Upper lobe of right lung (tissue), 1 donor: Measurements from ENCODE around the gene DNTTIP2. TPM values are rescaled to one million over a fixed set of nuclear protein-coding genes. Genes with fewer than 3 reads are reported as not detected.

Experiments used
- ATAC-seq: fragments of 200-7000 bp; cut with Tn5 transposase; one replicate; pipeline ENCODE4 v1.9.1; 2020; ENCODE audit warnings: mild to moderate bottlenecking, moderate library complexity
- DNase-seq: peaks from one replicate; pipeline ENCODE4 v3.0.0-alpha.2; 2020
- H3K27ac ChIP-seq: fragments of 200-600 bp; one replicate; pipeline ENCODE4 v1.8.0; 2022
- H3K27me3 ChIP-seq: fragments of 200-600 bp; one replicate; pipeline ENCODE4 v1.8.0; 2022; ENCODE audit warnings: mild to moderate bottlenecking
- H3K36me3 ChIP-seq: fragments of 200-600 bp; one replicate; pipeline ENCODE4 v1.8.0; 2022
- H3K4me1 ChIP-seq: fragments of 200-600 bp; one replicate; pipeline ENCODE4 v1.8.0; 2022
- H3K4me3 ChIP-seq: fragments of 200-600 bp; one replicate; pipeline ENCODE4 v1.8.0; 2022; ENCODE audit warnings: mild to moderate bottlenecking
- H3K9me3 ChIP-seq: fragments of 200-600 bp; one replicate; pipeline ENCODE4 v1.8.0; 2022
- intact Hi-C: fragments of 100-400 bp; cut with DNase I; formaldehyde crosslinking; loops from one replicate; pipeline ENCODE4 v1.11.0; 2022
- total RNA-seq: library from RNA; stranded (reverse); fragmentation: NEBNext Ultra II Directional; extraction: Animal tissue kit (Norgen Biotek cat#: 25700); gene quantifications from one replicate; pipeline ENCODE4 v1.2.1, GENCODE V29; 2021
- TF ChIP-seq, protein P1 (sequence below): fragments of 200-600 bp; IDR thresholded peaks from one replicate; pipeline ENCODE4 v1.8.0; 2022; ENCODE audit warnings: antibody characterized with exemption
- donor health status: DM: no; HTN: yes; CAD: no; lungs with severe emphysema.

The DNTTIP2 gene
- total RNA-seq, 1 donor from 2014 or later: 49.0 TPM

DNA sequence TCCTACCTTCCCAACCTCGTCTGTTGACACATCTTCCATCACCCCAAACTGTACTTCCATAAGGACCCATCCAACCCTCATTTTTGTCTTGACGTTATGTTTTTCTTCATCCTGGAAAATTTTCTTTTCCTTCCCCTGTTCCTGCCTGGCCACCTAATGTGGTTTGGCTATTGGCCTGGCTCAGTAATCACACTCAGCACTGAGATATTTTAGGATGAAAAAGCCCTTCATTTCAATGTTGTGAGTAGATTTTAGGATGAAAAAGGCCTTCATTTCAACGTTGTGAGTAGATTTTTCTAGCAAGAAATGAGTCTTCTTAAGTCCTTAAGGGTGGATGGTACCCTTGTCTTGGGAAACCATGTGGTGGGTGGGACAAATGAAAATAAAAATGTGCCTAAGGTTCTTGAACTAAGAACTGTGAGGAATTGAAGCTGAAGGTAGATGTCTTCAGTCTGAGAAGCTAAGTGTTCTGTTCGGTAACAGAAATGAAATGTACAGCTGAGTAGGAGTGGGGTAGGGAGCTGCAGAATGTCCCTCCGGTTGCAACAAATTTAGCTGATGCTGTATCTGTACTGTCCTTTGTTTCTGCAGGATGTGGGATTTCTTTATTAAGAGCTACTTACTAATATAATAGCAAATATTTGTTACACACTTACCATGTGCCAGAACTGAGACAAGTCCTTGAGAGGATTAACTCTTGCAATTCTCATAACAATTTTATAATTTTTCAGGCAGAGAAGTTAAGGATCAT is 36.1 kb downstream of the DNTTIP2 start:
- Histone ChIP-seq H3K27me3 (no peaks in the 10 kb centered on the region), H3K27ac (no peak overlapping the region), H3K4me3 (no peak overlapping the region), H3K36me3 (no peaks in the 10 kb centered on the region), H3K4me1 (peaks cover 26% of the 10 kb centered on the region), H3K9me3 (no peaks in the 10 kb centered on the region)
- TF ChIP-seq, protein P1, sequence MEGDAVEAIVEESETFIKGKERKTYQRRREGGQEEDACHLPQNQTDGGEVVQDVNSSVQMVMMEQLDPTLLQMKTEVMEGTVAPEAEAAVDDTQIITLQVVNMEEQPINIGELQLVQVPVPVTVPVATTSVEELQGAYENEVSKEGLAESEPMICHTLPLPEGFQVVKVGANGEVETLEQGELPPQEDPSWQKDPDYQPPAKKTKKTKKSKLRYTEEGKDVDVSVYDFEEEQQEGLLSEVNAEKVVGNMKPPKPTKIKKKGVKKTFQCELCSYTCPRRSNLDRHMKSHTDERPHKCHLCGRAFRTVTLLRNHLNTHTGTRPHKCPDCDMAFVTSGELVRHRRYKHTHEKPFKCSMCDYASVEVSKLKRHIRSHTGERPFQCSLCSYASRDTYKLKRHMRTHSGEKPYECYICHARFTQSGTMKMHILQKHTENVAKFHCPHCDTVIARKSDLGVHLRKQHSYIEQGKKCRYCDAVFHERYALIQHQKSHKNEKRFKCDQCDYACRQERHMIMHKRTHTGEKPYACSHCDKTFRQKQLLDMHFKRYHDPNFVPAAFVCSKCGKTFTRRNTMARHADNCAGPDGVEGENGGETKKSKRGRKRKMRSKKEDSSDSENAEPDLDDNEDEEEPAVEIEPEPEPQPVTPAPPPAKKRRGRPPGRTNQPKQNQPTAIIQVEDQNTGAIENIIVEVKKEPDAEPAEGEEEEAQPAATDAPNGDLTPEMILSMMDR: no peak
- DNase-seq (no peak), ATAC-seq (no peak)
- intact Hi-C loops: no loop called here

DNA sequence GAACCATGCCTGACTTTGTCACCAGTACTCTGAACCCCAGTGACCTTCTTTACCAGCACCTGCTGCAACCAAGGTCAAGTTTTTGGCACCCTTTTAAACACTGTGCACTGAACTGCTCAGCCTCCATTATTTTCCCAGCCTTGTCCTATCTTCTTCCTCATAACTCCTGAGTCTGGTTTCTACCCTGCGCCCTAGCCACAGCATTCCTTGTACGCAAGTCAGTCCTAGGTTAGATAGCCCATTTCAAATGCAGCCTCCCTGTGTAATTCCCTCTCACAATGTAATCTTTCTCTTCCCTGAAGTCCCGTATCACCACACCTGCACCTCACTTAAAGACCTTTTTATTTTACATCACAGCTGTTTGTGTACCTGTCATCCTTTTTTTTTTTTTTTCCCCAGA is 37.2 kb downstream of the DNTTIP2 start:
- intact Hi-C loops: no loop called here
- peaks cover 26% of the 10 kb centered on the region for H3K4me1 ChIP-seq
- H3K9me3 ChIP-seq: no peaks in the 10 kb centered on the region
- ATAC-seq (no peak), DNase-seq (no peak)
- TF ChIP-seq, protein P1: no peak
- H3K36me3 ChIP-seq: no peaks in the 10 kb centered on the region
- no peak overlapping the region for H3K4me3 ChIP-seq
- no peak overlapping the region for H3K27ac ChIP-seq
- H3K27me3 ChIP-seq: no peaks in the 10 kb centered on the region

DNA sequence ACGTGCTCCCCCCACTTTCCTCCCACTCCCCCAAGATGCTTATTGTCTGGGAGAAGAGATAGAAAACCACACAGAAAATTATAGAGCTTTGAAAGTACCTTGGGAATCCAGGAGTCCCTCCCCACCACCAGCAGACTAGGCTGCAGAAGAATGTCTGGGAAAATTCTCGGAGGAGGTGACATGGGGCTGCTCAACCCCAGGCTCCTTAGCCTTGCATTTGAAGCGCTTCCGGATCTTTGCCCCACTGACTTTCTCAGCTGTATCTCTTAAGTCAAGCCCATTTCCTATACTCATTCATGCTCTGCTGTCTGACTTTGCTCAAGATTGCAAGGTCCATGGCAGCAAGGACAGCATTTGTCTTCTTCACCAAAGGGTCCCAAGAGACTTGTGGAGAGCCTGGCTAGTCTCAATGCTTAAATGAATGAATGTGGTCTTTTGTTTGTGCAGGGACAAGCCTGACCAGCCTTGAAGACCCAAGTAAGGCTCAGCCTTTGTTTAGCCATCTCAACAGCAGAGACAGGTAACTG is 38.0 kb downstream of the DNTTIP2 start:
- intact Hi-C loops: no loop called here
- DNase-seq: no peak
- Histone ChIP-seq H3K4me1 (peaks cover 26% of the 10 kb centered on the region), H3K4me3 (no peak overlapping the region), H3K27ac (no peak overlapping the region), H3K27me3 (no peaks in the 10 kb centered on the region), H3K36me3 (no peaks in the 10 kb centered on the region), H3K9me3 (no peaks in the 10 kb centered on the region)
- TF ChIP-seq, protein P1: no peak
- ATAC-seq: no peak

DNA sequence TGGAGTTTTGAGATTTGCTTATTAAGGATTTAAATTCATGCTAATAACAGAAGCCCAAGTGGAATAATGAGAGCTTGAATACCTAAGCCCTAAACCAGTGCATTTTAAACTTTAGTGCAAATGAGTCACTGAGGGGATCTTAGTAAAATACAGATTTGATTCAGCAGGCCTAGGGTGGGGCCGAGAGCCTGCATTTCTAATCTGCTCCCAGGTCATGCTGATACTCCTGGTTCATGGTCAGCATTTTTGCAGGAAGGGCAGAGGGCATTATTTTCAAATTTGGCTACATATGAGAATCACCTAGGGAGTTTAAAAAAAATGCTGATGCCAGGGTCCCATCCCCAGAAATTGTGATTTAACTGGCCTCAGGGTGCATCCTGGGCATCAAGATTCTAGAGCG is 39.3 kb downstream of the DNTTIP2 start:
- Histone ChIP-seq H3K4me3 (no peak overlapping the region), H3K27me3 (no peaks in the 10 kb centered on the region), H3K9me3 (no peaks in the 10 kb centered on the region), H3K4me1 (peaks cover 13% of the 10 kb centered on the region), H3K36me3 (no peaks in the 10 kb centered on the region), H3K27ac (no peak overlapping the region)
- TF ChIP-seq, protein P1: no peak
- DNase-seq: no peak
- intact Hi-C loops: no loop called here
- no peak for ATAC-seq

DNA sequence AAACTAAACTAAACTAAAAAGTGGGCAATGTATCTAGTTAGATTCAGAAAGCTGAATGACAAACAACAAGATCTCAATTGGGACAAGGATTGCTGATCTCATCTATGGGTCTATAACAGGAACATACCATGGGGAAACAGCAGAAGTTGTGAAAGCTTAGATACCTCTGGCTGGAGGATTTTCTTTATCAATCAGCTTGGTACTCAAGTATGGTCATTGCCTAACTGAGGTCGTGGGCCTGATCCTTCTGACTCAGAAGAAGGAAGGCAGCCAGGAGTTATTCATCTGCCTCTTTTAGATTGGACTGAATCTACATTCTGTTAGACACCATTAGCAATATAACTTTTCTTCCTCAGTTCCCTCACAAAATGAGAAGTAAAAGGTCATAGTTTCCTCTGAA is 39.7 kb downstream of the DNTTIP2 start:
- H3K4me3 ChIP-seq: no peak overlapping the region
- intact Hi-C loops: no loop called here
- no peaks in the 10 kb centered on the region for H3K27me3 ChIP-seq
- H3K36me3 ChIP-seq: no peaks in the 10 kb centered on the region
- no peaks in the 10 kb centered on the region for H3K9me3 ChIP-seq
- H3K4me1 ChIP-seq: peaks cover 8% of the 10 kb centered on the region
- peak; percentile 60 for ATAC-seq
- no peak overlapping the region for H3K27ac ChIP-seq
- TF ChIP-seq, protein P1: no peak
- no peak for DNase-seq
